Activated naive CD8-positive, alpha-beta T cell treated with anti-CD3 and anti-CD28 coated beads, Interleukin-2, amount 50 U/mL, for 24 hours (primary cell): ENCODE results near the gene FGF18.

Experiments used
- ATAC-seq: fragments of 150-1000 bp; cut with Tn5 transposase; one replicate; pipeline ENCODE4 v1.10.0; 2021
- DNase-seq: peaks from one replicate; pipeline ENCODE4 v3.0.0; 2021
- H3K27ac Mint-ChIP-seq: one replicate; pipeline ENCODE4 v1.8.0; 2021; ENCODE audit warnings: mild to moderate bottlenecking, mixed read lengths
- H3K27me3 Mint-ChIP-seq: one replicate; pipeline ENCODE4 v1.8.0; 2021; ENCODE audit warnings: mixed read lengths
- H3K36me3 Mint-ChIP-seq: one replicate; pipeline ENCODE4 v1.8.0; 2021; ENCODE audit warnings: low read depth, mixed read lengths
- H3K4me1 Mint-ChIP-seq: one replicate; pipeline ENCODE4 v1.8.0; 2021; ENCODE audit warnings: mixed read lengths
- H3K4me3 Mint-ChIP-seq: one replicate; pipeline ENCODE4 v1.8.0; 2021; ENCODE audit warnings: mild to moderate bottlenecking, moderate library complexity, mixed read lengths
- H3K9me3 Mint-ChIP-seq: one replicate; pipeline ENCODE4 v1.8.0; 2021; ENCODE audit warnings: mixed read lengths

Gene FGF18

GRCh38 chr5:171454549-171454948 is 35.1 kb downstream of the FGF18 start:
- no peak overlapping the region for H3K4me3 Mint-ChIP-seq
- no peak for ATAC-seq
- H3K36me3 Mint-ChIP-seq, result no peaks in the 10 kb centered on the region
- DNase-seq, result no peak
- H3K27me3 Mint-ChIP-seq, result peaks cover 47% of the 10 kb centered on the region
- no peak overlapping the region for H3K27ac Mint-ChIP-seq
- H3K9me3 Mint-ChIP-seq, result no peaks in the 10 kb centered on the region
- H3K4me1 Mint-ChIP-seq, result peaks cover 4% of the 10 kb centered on the region

GRCh38 chr5:171455522-171455921 is 36.1 kb downstream of the FGF18 start:
- Mint-ChIP-seq H3K4me3 (no peak overlapping the region), H3K36me3 (no peaks in the 10 kb centered on the region), H3K27ac (no peak overlapping the region), H3K27me3 (peaks cover 38% of the 10 kb centered on the region), H3K4me1 (peaks cover 4% of the 10 kb centered on the region), H3K9me3 (no peaks in the 10 kb centered on the region)
- no peak for ATAC-seq
- no peak for DNase-seq

- Mint-ChIP-seq H3K4me1 (no peaks in the 10 kb centered on the region), H3K27me3 (peaks cover 27% of the 10 kb centered on the region), H3K9me3 (no peaks in the 10 kb centered on the region), H3K27ac (no peak overlapping the region), H3K36me3 (no peaks in the 10 kb centered on the region), H3K4me3 (no peak overlapping the region)
- DNase-seq (no peak), ATAC-seq (no peak)
Measured at GRCh38 chr5:171457208-171457981, 37.9 kb downstream of the FGF18 start.

GRCh38 chr5:171459839-171460238 is 40.4 kb downstream of the FGF18 start:
- Mint-ChIP-seq H3K9me3 (no peaks in the 10 kb centered on the region), H3K27ac (no peak overlapping the region), H3K4me1 (no peaks in the 10 kb centered on the region), H3K27me3 (peaks cover 6% of the 10 kb centered on the region), H3K4me3 (no peak overlapping the region), H3K36me3 (no peaks in the 10 kb centered on the region)
- DNase-seq (no peak), ATAC-seq (no peak)

GRCh38 chr5:171462136-171462927 is 42.9 kb downstream of the FGF18 start:
- Mint-ChIP-seq H3K36me3 (no peaks in the 10 kb centered on the region), H3K27me3 (peaks cover 10% of the 10 kb centered on the region), H3K4me3 (no peak overlapping the region), H3K27ac (no peak overlapping the region), H3K9me3 (no peaks in the 10 kb centered on the region), H3K4me1 (no peaks in the 10 kb centered on the region)
- ATAC-seq (no peak), DNase-seq (no peak)

GRCh38 chr5:171462928-171463861 is 43.7 kb downstream of the FGF18 start:
- Mint-ChIP-seq H3K9me3 (no peaks in the 10 kb centered on the region), H3K36me3 (no peaks in the 10 kb centered on the region), H3K27ac (no peak overlapping the region), H3K4me1 (no peaks in the 10 kb centered on the region), H3K27me3 (peaks cover 10% of the 10 kb centered on the region), H3K4me3 (no peak overlapping the region)
- DNase-seq, result no peak
- no peak for ATAC-seq

- no peaks in the 10 kb centered on the region for H3K4me1 Mint-ChIP-seq
- no peak for DNase-seq
- H3K27ac Mint-ChIP-seq, result no peak overlapping the region
- no peak for ATAC-seq
- no peaks in the 10 kb centered on the region for H3K9me3 Mint-ChIP-seq
- peaks cover 10% of the 10 kb centered on the region for H3K27me3 Mint-ChIP-seq
- H3K36me3 Mint-ChIP-seq, result no peaks in the 10 kb centered on the region
- H3K4me3 Mint-ChIP-seq, result no peak overlapping the region
Measured at GRCh38 chr5:171463862-171464229, 44.4 kb downstream of the FGF18 start.

GRCh38 chr5:171464829-171465228 is 45.4 kb downstream of the FGF18 start:
- no peak for DNase-seq
- Mint-ChIP-seq H3K4me3 (no peak overlapping the region), H3K27ac (no peak overlapping the region), H3K4me1 (no peaks in the 10 kb centered on the region), H3K9me3 (no peaks in the 10 kb centered on the region), H3K36me3 (no peaks in the 10 kb centered on the region), H3K27me3 (peaks cover 10% of the 10 kb centered on the region)
- no peak for ATAC-seq

- no peak overlapping the region for H3K27ac Mint-ChIP-seq
- DNase-seq (no peak), ATAC-seq (no peak)
- peaks cover 10% of the 10 kb centered on the region for H3K27me3 Mint-ChIP-seq
- H3K4me1 Mint-ChIP-seq, result no peaks in the 10 kb centered on the region
- H3K4me3 Mint-ChIP-seq, result no peak overlapping the region
- H3K9me3 Mint-ChIP-seq, result no peaks in the 10 kb centered on the region
- no peaks in the 10 kb centered on the region for H3K36me3 Mint-ChIP-seq
Measured at GRCh38 chr5:171467107-171467506, 47.7 kb downstream of the FGF18 start.

- no peak for ATAC-seq
- Mint-ChIP-seq H3K4me3 (no peak overlapping the region), H3K9me3 (no peaks in the 10 kb centered on the region), H3K36me3 (no peaks in the 10 kb centered on the region), H3K4me1 (no peaks in the 10 kb centered on the region), H3K27me3 (peaks cover 6% of the 10 kb centered on the region), H3K27ac (no peak overlapping the region)
- DNase-seq, result no peak
Measured at GRCh38 chr5:171469326-171469725, 49.9 kb downstream of the FGF18 start.

GRCh38 chr5:171470420-171470819 is 51.0 kb downstream of the FGF18 start:
- Mint-ChIP-seq H3K27me3 (peaks cover 7% of the 10 kb centered on the region), H3K36me3 (no peaks in the 10 kb centered on the region), H3K27ac (no peak overlapping the region), H3K4me1 (no peaks in the 10 kb centered on the region), H3K9me3 (no peaks in the 10 kb centered on the region), H3K4me3 (no peak overlapping the region)
- no peak for ATAC-seq
- no peak for DNase-seq

GRCh38 chr5:171474230-171474813 is 54.9 kb downstream of the FGF18 start:
- H3K27me3 Mint-ChIP-seq, result peaks cover 5% of the 10 kb centered on the region
- no peak for ATAC-seq
- no peak overlapping the region for H3K27ac Mint-ChIP-seq
- DNase-seq, result no peak
- H3K9me3 Mint-ChIP-seq, result no peaks in the 10 kb centered on the region
- H3K36me3 Mint-ChIP-seq, result no peaks in the 10 kb centered on the region
- H3K4me3 Mint-ChIP-seq, result no peak overlapping the region
- peaks cover under 1% of the 10 kb centered on the region for H3K4me1 Mint-ChIP-seq

GRCh38 chr5:171475596-171475995 is 56.1 kb downstream of the FGF18 start:
- DNase-seq (no peak), ATAC-seq (no peak)
- Mint-ChIP-seq H3K4me1 (peaks cover 5% of the 10 kb centered on the region), H3K27ac (no peak overlapping the region), H3K36me3 (no peaks in the 10 kb centered on the region), H3K4me3 (no peak overlapping the region), H3K9me3 (no peaks in the 10 kb centered on the region), H3K27me3 (peaks cover 2% of the 10 kb centered on the region)

GRCh38 chr5:171476701-171477100 is 57.3 kb downstream of the FGF18 start:
- H3K4me1 Mint-ChIP-seq, result peaks cover 5% of the 10 kb centered on the region
- no peak for ATAC-seq
- no peaks in the 10 kb centered on the region for H3K36me3 Mint-ChIP-seq
- H3K4me3 Mint-ChIP-seq, result no peak overlapping the region
- H3K27ac Mint-ChIP-seq, result no peak overlapping the region
- DNase-seq, result no peak
- H3K9me3 Mint-ChIP-seq, result no peaks in the 10 kb centered on the region
- peaks cover 2% of the 10 kb centered on the region for H3K27me3 Mint-ChIP-seq
